Large intestine (tissue), 3 donors: ENCODE measurements around the gene PRDM16. TPM values are rescaled to one million over a fixed set of nuclear protein-coding genes. Genes with fewer than 3 reads are reported as not detected.
"Not testable (repeated sequence)": the region's sequence is repeated elsewhere in the genome, so short reads cannot be mapped to it uniquely, and the experiment has no call there.

Experiments
- DNase-seq, 2 donors: peaks; one replicate each; pipeline versions ENCODE4 v3.0.0 to v3.0.0-alpha.2; 2013
- H3K27ac ChIP-seq: one replicate; pipeline ENCODE4 v1.5.1; 2013; ENCODE audit warnings: low read length
- H3K27me3 ChIP-seq: 2 replicates; pipeline ENCODE4 v1.6.1; 2013; ENCODE audit warnings: low read length; ENCODE audit not compliant: control insufficient read depth, insufficient read depth
- H3K36me3 ChIP-seq: 2 replicates; pipeline ENCODE4 v1.6.1; 2013; ENCODE audit warnings: low read length; ENCODE audit not compliant: control insufficient read depth, insufficient read depth
- H3K4me1 ChIP-seq: one replicate; pipeline ENCODE4 v1.6.1; 2013; ENCODE audit warnings: low read length; ENCODE audit not compliant: control insufficient read depth, insufficient read depth
- H3K4me3 ChIP-seq: one replicate; pipeline ENCODE4 v1.5.1; 2013; ENCODE audit warnings: low read length
- H3K9me3 ChIP-seq: one replicate; pipeline ENCODE4 v1.6.1; 2013; ENCODE audit warnings: mild to moderate bottlenecking, low read depth, low read length, moderate library complexity; ENCODE audit not compliant: control insufficient read depth
- WGBS: methylation state at CpG from one replicate; pipeline ENCODE4 v1.1.5; 2013; ENCODE audit warnings: low lambda C conversion rate; ENCODE audit not compliant: insufficient coverage; 5-methylcytosine and 5-hydroxymethylcytosine counted together
- polyA plus RNA-seq: library from polyadenylated mRNA; unstranded; fragments of 120-200 nt; gene quantifications from one replicate; pipeline ENCODE4 v1.2.1, GENCODE V29; 2013

The PRDM16 gene
- polyA plus RNA-seq, 1 donor: 20.6 TPM

DNA sequence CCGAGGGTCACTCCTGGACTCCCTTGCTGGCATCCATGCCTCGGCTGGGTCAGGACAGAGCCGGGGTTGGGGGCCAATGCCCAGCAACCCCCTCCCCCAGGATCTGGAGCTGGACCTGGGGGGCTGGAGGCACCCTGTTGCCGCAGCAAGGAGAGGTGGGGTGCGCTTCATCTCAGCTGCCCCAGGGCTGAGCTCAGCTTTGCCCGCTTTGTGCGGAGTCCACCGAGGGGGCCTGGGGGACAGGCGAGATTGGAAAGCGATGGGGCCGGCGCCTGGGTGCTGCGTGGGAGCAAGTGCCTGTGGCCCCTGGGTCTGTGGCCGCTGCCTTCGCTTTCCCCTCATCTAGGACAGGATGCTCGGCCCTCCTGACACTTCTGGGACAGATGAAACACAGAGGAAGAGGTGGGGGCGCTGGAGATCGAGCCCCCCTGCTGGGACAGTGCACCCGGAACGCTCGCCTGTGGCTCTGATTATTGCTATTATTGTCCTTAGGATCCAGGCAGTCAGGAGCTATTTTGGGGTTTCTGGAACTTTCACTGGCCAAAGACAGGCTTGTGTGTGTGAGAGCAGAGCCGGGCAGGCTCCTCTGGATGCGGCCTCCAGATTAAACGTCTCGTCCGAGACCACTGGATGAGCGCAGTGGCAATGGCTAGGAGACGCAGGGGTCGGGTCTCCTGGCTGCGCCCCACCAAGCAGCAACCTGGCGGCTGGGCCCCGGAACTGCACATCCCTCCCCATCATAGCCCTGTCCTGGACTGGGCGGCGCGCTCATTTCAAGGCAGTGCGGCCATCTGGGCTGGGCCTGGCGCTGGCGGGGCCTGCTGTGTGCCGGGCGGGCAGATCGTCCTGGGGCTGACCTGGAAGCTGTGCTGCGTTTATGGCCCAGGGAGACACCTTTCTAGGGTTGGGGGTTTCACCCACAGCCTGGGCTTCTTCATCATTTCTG is 13.8 kb downstream of the PRDM16 start:
- no CpG with 5 or more reads among the region's 42 CpGs for WGBS
- H3K9me3 ChIP-seq: no peaks in the 10 kb centered on the region
- H3K27ac ChIP-seq: no peak overlapping the region

DNA sequence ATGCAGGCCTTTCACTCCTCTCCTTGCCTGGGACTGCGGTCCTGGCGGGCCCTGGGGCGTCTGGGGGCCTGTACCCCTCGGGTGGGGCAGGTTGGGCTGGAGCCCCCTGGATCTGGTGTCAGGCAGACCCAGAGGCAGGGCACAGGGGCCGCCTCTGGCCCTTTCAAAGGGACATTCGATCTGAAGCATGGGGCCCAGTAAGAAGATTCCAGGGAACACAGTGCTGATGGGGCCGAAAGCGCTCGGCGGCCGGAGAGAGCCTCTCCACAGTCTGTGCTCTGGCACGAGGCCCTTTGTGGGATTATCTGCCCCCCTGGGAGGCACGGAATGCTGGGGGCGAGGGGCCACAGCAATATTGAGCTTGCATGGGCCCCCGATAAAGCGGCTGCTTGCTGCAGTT is 15.2 kb downstream of the PRDM16 start:
- no peak for DNase-seq
- no CpG with 5 or more reads among the region's 16 CpGs for WGBS
- H3K4me1 ChIP-seq: no peaks in the 10 kb centered on the region
- peaks cover 3% of the 10 kb centered on the region for H3K27me3 ChIP-seq
- H3K9me3 ChIP-seq: no peaks in the 10 kb centered on the region
- H3K4me3 ChIP-seq: no peak overlapping the region
- H3K27ac ChIP-seq: no peak overlapping the region
- no peaks in the 10 kb centered on the region for H3K36me3 ChIP-seq

More for the DNA sequence above, 13.8 kb downstream of the PRDM16 start:
- DNase-seq: no peak
- H3K27me3 ChIP-seq: peaks cover 6% of the 10 kb centered on the region
- no peaks in the 10 kb centered on the region for H3K4me1 ChIP-seq
- H3K4me3 ChIP-seq: no peak overlapping the region
- no peaks in the 10 kb centered on the region for H3K36me3 ChIP-seq

DNA sequence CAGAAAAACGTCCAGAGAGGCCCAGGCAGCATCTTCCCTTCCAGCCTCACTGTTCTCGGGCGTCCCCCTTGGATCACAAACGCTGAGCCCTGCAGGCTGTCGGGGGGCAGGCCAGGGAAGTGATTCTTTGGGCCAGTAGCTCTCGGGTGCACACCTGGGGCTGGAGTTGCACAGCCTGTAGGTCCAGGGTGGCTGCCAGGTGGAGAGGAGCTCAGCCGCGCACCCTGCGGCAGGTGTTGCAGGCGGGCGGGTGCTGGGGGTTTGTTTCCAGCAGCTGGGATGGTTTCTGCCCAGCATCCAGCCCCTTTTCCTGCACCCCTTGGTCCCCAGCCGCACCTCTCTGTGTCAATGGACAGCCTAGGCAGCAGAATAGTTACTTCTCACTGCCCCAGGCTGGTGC is 15.7 kb downstream of the PRDM16 start:
- WGBS: no CpG with 5 or more reads among the region's 12 CpGs
- Histone ChIP-seq H3K4me1 (no peaks in the 10 kb centered on the region), H3K9me3 (no peaks in the 10 kb centered on the region), H3K27ac (no peak overlapping the region), H3K36me3 (no peaks in the 10 kb centered on the region), H3K4me3 (no peak overlapping the region), H3K27me3 (peaks cover 2% of the 10 kb centered on the region)
- DNase-seq: no peak

DNA sequence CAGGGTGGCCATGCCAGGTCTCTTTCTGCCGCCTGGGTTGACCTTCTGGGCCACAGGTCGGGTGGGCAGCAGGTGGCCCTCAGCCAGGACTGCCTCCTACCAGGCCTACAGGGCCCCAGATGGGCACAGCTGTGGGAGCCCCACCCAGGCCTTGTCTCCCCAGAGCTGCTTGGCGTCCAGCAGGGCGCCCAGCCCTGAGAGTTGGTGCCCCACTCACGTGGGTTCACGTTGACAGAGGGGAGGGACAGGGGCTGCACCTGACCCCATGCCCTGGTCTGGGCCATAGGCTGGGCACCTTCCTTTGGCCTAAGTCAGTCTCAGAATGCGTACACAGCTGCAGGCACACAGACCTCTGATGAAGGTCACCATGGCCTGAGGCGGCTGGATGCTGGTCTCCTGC is 16.7 kb downstream of the PRDM16 start:
- Histone ChIP-seq H3K27ac (no peak overlapping the region), H3K4me1 (no peaks in the 10 kb centered on the region), H3K27me3 (no peaks in the 10 kb centered on the region), H3K9me3 (no peaks in the 10 kb centered on the region), H3K4me3 (no peak overlapping the region), H3K36me3 (no peaks in the 10 kb centered on the region)
- no CpG with 5 or more reads among the region's 8 CpGs for WGBS
- DNase-seq: no peak

DNA sequence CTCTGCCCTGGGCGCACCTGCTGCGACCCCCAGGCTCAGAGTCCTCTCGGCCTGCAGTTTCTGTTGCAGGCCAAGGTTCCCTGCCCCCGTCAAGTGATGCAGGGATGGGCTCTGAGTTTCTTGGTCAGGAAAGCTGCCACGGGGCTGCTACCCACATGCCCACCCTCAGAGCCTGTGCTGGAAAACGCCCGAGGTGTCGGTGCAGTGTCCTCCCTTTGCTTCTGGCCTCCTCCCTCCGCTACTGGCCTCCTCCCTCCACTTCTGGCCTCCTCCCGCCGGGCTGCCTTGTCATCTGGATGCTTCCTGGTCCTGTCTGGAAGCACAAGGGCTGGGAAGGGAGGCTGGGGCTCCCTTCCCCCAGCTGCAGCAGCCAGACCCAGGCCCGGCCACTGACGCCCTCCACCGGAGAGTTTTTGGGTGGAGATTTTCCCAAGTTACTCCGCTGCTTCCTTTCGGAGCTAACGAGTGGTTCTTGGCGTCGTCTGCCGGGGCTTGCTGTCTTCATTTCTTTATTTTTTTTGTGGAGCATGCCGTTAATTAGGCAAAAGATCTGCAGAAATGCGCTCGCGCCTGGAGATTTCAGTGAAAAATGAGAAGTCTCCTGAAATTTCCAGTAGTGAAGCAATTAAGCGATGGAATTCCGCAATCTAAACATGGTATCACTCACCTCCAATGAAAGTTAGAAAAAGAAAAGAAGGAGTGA is 17.4 kb downstream of the PRDM16 start:
- no peak for DNase-seq
- Histone ChIP-seq H3K9me3 (no peaks in the 10 kb centered on the region), H3K27me3 (no peaks in the 10 kb centered on the region), H3K4me1 (no peaks in the 10 kb centered on the region), H3K36me3 (no peaks in the 10 kb centered on the region), H3K4me3 (no peak overlapping the region), H3K27ac (no peak overlapping the region)
- WGBS: 76% methylated on average over 3 of the region's 26 CpGs

DNA sequence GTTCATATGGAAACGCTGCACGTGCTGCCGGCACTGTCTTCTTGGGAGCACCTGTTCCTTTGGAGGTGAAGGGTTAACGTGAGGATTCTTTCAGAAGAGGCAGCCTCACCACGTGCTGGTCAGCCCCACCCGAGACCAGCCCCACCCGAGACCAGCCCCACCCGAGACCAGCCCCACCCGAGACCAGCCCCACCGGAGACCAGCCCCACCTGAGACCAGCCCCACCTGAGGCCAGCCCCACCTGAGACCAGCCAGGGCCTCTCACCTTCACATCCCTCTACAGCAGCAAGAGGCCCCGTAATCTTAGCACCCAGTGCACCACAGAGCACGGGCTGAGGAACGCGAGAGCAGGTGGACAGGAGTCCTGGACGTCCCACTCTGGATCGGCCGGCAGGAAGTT is 18.0 kb downstream of the PRDM16 start:
- Histone ChIP-seq H3K4me1 (no peaks in the 10 kb centered on the region), H3K9me3 (no peaks in the 10 kb centered on the region), H3K36me3 (no peaks in the 10 kb centered on the region), H3K27ac (no peak overlapping the region), H3K27me3 (no peaks in the 10 kb centered on the region), H3K4me3 (no peak overlapping the region)
- no CpG with 5 or more reads among the region's 17 CpGs for WGBS
- DNase-seq: no peak

DNA sequence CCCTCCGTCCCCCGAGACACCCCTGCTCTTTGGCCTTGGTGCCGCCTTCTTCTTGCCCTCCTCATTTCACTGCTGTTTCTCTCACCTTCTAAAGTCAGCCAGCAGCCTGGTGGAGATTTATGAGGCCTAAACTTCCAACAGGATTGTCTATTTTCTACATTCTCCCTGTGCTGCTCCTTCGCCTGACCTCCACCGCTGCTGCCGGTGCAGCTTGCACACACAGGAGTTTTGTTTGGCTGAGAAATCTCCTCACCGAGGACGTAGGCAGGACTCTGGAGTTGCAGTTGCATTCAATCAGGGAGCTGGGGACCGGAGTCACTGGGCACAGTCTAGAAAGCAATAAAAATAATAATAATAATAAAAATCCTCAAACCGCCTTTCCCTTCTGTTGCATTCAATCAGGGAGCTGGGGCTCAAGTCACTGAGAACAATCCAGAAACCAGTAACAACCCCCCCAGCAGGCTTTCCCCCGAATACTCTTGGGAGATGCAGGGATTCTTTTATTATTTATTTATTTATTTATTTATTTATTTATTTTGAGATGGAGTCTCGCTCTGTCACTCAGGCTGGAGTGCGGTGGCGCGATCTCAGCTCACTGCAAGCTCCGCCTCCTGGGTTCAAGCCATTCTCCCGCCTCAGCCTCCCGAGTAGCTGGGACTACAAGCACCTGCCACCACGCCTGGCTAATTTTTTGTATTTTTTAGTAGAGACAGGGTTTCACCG is 19.1 kb downstream of the PRDM16 start:
- H3K36me3 ChIP-seq, DNase-seq, H3K4me1 ChIP-seq, H3K9me3 ChIP-seq, H3K4me3 ChIP-seq, H3K27ac ChIP-seq, H3K27me3 ChIP-seq: not testable (repeated sequence)
- 100% methylated on average over 1 of the region's 20 CpGs for WGBS

DNA sequence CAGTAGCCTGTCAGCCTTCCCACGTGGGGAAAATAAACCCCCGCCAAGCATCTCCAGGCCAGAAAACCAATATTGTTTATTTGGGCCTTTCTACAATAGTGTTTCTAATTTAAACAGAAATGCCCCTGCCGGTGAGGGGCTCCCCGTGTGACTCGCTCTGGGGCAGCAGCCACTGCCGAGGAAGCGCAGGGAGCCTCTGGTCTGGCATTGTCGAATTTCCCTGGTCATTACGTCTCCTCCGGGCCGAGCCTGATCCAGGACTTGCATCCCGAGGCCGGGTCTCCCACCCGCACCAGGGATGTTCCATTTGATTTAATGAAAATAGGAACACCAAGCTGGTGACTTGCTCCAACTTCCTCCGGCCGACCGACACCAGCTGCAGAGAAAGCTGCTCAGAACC is 20.5 kb downstream of the PRDM16 start:
- Histone ChIP-seq H3K9me3 (no peaks in the 10 kb centered on the region), H3K36me3 (no peaks in the 10 kb centered on the region), H3K4me3 (no peak overlapping the region), H3K4me1 (no peaks in the 10 kb centered on the region), H3K27ac (no peak overlapping the region), H3K27me3 (no peaks in the 10 kb centered on the region)
- DNase-seq: no peak
- WGBS: no CpG with 5 or more reads among the region's 17 CpGs

DNA sequence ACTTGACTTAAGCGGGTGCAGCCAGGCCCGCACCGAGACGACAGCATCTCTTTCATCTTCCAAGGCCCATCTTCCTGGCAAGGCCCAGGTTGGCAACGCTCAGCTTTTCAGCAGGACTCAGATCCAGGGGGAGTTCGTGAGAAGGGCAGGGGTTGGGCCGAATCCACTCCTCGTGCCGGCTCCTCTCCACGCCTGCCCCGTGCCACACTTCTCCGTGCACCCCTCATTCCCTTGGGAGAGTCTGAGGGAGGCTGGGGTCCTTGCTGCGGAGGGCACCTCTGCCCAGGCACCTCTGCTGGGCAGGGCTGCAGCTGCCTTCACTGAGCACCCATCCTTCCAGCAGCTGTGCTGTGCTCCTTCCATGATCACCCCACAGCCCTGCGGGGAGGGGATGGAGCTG is 22.3 kb downstream of the PRDM16 start:
- Histone ChIP-seq H3K27me3 (no peaks in the 10 kb centered on the region), H3K36me3 (no peaks in the 10 kb centered on the region), H3K4me1 (no peaks in the 10 kb centered on the region), H3K9me3 (no peaks in the 10 kb centered on the region), H3K4me3 (no peak overlapping the region), H3K27ac (no peak overlapping the region)
- no peak for DNase-seq
- WGBS: no CpG with 5 or more reads among the region's 14 CpGs

DNA sequence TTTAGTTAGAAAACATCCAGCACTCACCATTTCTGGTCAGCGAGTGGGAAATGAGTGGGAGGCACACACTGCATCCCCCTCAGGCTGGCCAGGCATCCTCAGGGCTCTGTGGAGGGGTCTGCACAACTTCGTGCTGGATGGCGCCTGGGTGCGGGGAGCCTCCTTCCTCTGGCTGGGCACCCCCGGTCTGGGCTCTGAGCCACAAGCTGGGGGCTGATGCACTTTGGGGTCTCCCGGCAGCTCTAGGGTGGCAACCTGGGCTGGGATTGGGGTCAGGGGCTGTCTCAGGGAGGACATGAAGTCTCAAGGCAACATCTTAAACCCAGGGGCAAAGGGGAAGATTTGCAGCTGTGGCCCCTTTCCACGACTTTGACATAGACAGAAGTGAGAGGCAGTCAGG is 23.5 kb downstream of the PRDM16 start:
- WGBS: no CpG with 5 or more reads among the region's 7 CpGs
- Histone ChIP-seq H3K4me1 (no peaks in the 10 kb centered on the region), H3K9me3 (no peaks in the 10 kb centered on the region), H3K4me3 (no peak overlapping the region), H3K36me3 (no peaks in the 10 kb centered on the region), H3K27me3 (no peaks in the 10 kb centered on the region), H3K27ac (no peak overlapping the region)
- no peak for DNase-seq
